Femur (tissue), 1 donor: ENCODE measurements around the gene PPIF.
"Not testable (repeated sequence)": the region's sequence is repeated elsewhere in the genome, so short reads cannot be mapped to it uniquely, and the experiment has no call there.

Experiments
- DNase-seq: peaks from one replicate; pipeline ENCODE4 v3.0.0-alpha.2; 2017

Gene PPIF

DNA sequence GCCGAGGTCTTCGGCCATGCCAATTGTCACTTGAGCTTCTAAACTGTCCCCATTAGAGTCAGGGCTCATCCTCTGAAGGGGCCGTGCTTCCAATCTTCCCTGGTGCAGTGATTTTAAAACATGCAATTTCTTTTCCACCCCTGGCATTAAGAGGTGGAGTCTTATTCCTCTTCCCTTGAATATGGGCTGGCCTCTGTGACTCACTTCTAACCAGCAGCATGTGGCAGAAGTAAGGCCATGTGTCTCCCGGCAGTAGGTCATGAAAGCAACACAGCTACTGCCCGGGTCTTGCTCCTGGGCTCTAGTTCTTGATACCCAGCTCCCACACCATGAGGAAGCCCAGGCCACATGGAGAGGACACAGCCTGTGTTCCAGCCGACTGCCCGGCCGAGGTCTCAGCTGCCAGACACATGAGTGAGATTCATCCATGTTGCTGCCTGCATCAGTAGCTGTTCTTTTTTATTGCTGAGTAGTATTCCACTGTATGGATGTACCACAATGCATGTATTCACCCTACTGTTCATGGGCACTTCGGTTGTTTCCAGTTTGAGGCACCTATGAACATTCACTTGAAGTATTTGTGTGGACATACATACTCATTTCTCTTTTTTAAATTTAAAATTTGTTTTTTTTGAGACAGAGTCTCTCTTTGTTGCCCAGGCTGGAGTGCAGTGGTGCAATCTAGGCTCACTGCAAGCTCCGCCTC is 14.5 kb upstream of the PPIF start:
- not testable (repeated sequence) for DNase-seq

DNA sequence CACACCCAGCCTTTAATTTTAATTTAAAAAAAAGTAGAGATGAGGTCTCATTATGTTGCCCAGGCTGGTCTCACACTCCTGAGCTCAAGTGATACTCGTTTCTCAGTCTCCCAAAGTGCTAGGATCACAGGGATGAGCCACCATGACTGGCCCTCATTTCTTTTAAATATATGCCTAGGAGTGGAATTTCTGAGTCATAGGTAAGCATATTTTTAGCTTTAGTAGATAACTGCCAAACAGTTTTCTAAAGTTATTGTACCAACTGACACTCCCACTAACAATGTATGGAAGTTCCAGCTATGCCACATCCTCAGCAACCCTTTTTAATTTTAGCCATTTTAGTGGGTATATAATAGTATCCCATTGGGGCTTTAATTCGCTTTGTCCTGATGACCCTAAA is 13.8 kb upstream of the PPIF start:
- DNase-seq, result no peak

DNA sequence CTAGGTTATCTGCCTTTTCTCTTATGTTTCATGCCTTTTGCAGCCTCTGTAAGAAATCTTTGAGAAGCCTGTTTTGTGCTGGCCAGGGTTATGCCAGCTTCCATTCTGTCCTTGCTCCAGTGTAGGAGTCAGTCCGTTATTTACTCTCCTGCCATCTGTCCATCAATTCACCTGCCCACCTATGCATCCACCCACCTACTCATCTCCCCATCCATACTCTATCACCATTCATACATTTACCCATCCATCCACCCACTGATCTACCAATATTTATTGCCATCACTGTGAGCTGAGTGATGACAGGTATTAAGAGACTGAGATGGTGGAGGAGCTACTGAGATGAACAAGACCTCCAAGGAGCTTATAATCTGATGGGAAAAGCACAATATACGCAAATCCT is 12.7 kb upstream of the PPIF start:
- no peak for DNase-seq

DNA sequence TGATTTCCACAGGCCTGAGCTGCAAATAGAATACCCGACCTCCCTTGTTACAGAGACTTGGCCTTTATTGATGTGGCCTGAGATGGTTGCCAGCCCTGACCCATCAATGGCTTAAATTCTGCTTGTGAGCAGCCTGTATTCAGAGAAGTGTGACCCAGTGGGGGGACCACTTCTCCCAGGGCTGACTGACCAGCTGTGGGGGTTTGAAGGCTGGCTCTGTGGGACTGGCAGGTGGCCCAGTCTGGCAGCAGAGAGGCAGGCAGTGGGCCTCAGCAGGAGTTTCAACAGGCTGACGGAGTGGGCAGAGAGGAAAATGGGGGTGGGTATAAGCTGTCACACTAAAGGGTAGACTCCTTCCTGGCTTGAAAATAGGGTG is 12.2 kb upstream of the PPIF start:
- DNase-seq, result no peak

DNA sequence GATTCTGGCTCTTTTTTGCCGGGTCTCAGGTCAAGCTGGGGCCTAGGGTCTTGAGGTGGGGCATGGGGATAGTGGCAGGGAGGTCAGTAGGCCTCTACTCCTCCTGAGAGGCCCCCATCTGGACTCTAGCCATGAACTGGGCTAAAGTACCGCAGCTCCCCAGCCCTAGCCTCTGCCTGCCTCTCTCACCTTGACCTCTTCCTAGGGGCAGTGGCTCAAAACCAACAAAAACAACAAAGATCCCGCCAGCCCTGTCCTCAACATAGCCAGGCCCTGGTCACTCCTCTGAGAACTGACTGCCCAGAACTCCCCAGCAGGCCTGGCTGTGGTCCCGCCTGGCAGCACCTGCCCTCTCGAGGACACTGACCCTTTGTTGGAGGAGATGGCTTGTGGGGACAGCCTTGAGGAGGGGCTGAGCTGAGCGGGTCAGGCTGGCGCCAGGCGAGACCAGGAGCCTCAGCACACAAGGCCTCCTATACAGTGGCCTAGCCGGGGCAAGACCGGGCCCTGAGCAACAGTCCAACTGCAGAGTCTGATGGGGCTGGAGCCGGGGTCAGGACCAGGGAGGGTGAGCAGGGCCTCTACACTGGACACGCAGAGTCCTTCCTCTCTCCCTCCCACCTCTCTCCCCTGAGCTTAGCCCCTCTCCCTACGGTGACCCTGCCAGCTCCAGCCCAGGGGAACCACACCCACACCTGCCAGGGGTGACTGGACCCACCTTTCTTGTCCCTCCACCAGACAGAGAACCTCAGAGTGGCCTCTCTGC is 11.6 kb upstream of the PPIF start:
- DNase-seq, result peak; percentile 67

DNA sequence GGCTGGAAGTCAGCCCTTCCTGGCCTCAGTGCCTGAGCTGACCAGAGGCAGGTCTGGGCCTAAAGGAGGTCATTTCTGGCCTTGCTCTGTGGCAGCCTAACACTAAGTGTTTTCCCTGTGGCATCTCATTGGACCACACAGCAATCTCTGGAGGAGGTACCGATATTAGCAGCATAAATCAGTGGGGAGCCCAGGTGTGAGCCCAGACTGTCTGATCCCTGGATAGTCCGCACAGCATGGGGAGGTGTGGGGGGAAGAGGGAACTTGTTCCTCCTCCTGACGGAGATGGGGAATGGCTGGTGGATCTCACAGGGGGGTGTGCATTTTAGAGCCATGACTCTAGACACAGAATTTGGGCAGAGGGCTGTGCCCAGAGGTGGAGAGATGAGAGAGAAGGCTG is 11.0 kb upstream of the PPIF start:
- no peak for DNase-seq

DNA sequence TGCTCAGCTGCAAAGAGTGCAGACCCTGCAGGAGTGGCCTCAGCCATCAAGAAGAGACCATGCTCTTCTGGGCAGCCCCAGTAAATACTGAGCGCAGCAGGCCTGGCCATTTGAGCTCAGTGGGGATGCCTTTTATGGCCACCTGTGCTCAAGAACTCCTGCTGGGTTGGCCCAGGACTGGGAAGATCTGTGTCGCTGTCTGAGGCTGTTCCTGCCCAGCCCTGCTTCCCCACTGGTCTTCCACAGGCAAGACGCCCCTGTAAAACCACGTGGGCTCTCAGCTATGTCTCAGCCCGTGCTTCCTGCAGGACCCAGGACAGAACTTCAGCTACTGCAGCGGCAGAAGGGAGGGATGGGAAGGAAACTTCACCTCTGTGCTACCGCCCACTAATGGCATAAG is 10.5 kb upstream of the PPIF start:
- DNase-seq, result no peak

DNA sequence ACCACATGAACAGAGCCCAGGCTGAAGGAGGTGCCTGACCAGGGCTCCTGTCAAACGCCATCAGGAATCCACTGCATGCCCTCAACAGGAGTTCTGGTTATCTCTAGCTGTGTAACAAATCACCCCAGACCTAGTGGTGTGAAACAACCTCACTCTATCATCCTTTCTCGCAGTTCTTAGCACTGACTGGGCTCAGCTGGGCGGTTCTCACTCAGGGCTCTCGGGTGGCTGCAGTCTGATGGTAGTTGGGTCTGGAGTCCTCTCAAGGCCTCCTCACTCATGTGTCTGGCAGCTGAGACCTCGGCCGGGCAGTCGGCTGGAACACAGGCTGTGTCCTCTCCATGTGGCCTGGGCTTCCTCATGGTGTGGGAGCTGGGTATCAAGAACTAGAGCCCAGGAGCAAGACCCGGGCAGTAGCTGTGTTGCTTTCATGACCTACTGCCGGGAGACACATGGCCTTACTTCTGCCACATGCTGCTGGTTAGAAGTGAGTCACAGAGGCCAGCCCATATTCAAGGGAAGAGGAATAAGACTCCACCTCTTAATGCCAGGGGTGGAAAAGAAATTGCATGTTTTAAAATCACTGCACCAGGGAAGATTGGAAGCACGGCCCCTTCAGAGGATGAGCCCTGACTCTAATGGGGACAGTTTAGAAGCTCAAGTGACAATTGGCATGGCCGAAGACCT is 9.3 kb upstream of the PPIF start:
- DNase-seq, result not testable (repeated sequence)

DNA sequence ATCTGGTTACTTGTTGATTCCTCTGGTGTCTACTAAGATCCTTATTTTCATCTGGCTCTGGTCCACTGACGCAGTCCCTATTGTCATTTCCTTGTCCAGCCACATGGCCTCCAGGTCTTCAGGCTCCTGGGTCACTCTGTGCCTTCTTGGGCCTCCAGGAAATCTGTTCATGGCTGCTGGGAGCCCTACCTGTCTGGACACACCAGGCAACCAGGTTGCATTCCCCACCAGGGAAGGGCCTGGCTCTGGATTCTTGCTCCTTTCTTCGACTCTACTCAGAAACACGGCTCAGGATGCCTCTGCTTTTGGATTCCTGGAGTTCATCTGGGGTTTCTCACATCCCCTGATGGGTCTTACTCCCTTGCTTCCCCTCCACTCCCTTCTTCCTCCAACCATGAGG is 8.0 kb upstream of the PPIF start:
- DNase-seq, result no peak

DNA sequence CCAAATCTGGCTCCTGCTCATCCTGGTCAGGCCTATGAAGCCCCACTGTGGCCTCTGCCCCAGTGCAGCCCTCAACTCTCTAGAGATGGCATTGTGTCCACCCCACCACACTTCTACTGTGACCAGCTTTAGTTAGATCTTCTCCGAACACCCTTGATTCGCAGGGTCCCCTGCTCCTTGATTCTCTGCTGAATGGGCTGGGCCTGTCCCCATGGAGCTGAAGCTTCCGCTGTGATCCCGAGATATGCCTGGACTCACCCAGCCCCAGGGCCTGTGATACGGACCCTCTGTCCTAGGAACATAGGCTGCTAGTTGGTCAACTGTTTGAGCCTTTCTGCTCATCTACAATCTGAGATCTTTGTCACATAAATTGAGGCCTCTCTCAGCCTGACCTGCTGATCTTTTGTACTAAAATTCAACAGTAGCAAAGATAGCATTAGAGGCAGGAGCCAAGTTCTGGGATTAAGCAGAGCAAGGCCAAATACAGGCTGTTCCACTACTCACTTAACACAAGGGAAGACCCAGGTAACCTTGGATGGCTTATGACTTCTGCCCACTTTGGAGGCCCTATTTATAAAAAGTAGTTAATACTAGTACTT is 6.5 kb upstream of the PPIF start:
- no peak for DNase-seq

DNA sequence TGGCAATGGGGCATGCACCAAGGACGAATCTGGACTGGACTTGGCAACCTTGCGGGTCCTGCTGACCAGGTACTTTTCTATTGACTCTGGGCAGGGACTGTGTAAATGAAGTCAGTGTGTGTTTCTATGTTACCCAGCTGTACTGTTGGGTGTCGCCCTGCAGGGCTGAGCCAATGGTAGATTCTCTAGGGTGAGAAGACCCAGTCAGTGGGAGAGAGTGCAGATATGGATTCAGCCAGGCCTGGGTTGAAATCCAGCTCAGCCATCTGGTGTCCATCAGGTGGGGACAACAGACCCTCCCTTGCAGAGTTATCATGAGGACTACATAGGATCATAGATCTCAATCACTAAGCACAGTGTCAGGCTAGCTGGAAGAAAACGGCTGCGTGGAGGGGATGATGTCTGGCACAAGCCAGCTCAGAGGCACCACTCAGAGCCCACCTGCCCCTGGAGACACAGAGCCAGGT is 4.9 kb upstream of the PPIF start:
- DNase-seq, result no peak

DNA sequence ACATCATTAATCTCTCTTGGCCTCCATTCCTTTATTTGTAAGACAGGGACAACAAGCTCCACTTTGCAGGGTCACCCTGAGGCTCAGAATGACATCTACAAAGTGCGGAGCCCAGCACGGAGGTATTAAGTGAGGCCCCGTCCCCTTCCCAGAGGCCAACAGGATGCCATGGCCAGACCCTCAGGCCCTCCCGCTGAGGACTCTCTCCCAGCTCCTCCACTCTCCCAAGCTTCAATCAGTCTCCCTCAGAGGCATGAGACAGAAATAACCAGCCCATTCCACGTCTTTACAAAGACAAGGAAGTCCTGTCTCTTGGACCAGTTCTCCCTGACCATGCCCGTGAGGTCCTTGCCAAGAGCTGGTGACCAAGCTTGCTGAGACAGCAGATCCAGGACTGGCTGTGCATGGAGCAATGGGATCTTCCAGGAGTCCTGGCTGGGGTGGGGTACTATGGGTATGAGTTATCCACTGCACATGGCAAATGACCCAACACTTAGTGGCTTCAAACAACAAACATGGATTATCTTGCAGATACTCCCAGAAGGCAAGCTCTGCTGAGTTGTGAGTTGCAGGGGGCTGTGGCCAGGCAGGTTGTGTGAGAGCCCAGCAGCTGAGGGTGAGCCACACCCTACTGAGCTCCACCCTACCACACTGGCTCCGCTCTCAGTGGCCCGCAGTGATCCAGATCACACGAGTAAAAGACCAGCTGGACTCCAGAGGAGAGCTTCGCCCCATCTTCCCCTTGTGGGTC is 4.3 kb upstream of the PPIF start:
- no peak for DNase-seq

DNA sequence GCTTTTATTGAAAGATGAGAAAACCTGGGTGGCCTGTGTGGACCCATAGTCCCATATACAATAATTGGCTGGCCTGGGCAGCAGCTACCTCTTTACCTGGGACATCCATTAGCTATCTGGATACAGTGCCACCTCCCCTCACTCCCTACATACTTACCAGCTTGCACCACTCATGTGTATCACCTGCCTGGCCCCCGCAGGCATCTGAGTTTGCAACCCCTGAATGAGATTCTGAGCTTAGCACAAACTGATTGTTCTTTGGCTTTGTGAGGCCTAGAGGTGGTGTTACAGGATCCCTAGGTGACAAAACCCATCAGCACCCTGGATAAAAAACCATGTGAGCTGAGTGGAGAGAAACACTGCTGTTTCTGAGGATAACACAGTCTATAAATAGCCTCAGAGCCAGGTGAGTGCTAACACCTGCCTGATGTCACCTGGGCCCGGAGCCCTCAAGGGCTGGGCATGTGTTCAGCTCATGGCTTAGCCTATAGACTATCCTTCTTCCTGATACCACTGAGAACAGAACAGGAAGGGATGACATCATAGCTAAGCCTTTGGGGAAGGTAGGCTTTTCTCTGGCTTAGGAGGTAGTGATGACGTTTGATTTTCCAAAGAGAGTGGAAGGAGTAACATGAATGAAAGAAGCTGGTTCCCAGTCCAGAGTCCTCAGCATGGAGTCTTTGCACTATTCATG is 2.6 kb upstream of the PPIF start:
- no peak for DNase-seq

DNA sequence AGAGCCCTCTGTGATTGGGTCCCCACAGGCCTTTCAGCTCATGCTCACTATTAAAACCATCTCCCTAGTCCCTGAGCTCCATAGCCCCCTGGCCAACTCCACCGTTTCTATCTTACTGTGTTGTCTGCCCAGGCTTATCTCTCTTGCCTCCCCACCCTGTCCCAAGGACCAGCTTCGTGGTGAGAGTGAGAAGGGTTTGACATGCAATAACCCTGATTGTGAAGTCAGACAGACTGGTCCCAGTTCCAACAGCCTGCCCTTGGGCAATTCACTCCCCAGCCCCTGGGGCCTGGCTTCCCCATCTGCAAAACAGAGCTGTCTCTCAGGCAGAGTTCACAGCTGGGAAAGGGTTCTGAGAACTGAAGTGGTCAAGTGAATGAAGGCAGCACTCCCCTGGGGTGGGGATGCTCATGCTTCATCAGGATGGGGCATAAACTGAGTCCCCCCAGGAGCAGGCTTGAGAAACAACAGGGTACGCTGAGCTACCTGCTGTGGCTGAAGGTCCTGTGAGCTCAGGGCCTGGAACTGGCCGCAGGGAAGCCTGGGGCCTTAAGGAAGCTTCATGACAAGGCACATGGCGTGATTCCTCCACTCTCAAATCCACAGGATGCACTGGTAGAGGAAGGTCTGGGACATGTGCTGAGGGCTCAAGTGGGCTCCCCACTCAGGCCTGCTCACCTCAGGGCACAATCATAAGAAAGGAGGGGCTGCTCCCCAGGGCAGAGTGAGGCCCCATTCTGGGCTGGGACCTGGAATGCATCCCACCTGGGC is 1.8 kb upstream of the PPIF start:
- no peak for DNase-seq

DNA sequence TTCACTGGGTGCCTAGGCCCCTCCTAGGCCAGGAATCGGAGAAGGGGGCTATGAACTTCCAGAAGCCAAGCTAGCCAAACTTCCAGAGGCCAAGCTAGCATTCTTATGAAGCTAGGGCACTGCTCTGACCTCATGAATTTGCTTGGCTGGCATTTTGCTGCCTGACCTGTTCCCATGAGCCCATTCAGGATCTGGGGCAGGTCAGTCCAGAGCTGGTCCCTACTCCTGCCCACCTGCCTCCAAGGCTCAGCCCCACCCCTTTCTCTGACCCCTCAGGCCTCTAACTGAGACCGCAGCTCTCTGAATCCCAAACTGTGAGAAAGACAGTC is 1.3 kb upstream of the PPIF start:
- no peak for DNase-seq

DNA sequence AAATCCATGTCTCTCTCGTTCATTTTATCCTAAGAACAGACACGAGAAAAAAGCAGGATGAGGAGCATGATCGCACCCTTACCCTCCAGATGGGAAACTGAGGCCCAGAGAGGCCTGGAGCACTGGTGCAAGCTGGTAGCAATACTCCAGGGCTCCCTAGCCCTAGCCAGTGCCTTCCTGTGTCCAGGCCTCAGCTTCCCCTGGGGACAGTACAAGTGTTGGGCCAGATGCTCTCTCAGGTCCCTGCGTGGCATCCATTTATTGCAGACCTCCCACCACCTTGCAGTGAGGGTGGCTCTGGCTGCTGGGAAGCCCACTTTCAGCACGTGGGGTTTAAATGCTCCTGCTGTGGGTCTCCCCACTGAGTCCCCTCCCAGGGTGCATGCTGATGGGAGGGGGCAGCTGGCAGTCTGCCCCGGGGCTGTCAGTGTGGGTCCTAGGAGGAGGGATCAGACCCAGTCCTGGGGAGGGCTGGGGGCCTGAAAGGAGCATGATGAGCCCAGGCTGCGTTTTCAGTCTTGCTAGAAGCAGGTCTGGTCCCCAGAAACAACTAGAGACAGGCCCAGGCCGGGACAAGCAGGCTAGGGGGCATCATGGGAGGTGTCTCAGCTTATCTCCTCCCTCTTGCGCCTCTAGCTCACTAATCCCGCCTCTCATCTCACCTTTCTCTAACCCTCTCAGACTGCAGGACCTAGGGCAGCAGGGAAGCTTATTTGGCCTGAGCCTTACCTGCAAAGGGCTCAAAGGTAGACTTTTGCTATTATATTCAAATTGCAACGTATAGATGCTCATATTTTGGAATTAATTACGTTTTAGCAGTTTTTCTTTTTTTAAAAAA is 662 bp upstream of the PPIF start:
- no peak for DNase-seq

DNA sequence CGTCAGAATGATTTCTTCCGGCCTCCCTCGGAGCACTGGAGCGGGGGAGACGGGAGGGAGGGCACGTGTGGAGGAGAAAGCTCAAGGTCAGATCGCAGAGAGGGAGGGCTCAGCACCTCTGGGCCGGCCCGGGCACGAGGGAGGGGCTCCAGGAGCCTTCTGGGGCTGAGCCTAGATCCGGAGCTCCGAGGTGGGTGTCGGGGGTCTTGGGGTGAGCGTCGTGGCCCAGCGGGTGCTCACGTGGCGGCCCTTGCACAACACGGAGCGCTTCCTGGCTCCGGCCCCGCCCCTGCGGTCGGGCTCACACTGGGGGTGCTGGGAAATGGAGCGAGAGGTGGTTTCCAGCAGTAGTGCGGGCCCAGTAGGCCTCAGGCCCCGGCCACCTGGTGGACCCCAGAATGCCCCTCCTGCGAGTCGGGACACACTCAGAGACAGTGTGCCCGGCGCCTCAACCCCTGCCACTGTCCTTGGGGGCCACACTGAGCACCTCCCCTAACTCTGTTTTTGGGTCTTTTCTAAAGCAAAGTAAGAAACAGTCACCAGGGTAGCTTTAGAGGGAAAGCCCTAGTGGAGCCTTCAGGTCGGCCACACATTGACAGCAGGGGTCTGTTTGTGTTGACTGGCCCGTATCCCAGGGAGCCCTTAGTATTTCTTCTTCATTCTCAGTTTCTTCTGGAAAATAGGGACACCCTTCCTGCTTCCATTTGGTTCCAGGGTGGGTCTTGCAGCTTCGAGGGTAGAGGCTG is 798 bp downstream of the PPIF start:
- peak; percentile 75 for DNase-seq

DNA sequence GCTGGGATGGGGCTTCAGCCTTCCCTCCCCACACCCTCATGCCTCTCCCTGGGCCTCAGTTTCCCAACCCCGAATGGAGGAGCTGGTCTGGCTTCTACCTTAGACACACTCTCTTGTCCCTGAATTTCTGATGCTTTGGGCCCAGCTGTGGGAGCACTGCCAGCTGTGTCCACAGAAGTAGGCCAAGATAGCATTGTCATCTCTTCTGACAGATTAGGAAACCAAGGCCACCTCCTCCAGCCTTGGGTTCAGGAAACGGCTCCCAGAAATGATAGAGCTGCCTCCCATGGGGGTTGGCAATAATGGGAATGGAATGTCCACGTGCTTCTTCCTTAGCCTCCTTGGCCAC is 1.3 kb downstream of the PPIF start:
- DNase-seq, result no peak

DNA sequence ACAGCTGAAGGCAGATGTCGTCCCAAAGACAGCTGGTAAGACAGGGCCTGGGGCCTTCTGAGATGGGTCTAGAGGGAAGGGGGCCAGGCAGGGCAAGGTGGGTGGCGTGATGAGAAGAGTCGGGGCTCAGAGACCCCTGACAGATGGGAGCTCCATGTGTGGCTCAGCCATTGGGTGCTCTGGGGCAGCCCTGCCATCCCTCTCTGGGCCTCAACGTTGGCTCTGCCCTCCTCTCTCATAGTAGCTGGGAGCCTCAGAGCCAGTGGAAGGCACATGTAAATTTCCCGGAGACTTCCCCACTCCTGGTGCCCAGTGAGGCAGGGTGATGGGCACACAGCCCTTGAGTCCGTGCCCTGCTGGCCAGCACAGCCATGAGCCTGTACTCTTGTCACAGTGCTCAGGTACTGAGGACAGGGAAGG is 1.8 kb downstream of the PPIF start:
- no peak for DNase-seq
